OCI-LY1 (cell line): ENCODE data around the gene SP6.

Experiments used
- H2AFZ ChIP-seq: fragments of 200-600 bp; sonication (generic), shearing (Covaris generic); 2 replicates; pipeline ENCODE4 v1.6.0; 2014; ENCODE audit warnings: antibody characterized with exemption, mild to moderate bottlenecking, low read length
- H3F3A ChIP-seq: fragments of 200-600 bp; sonication (generic), shearing (Covaris generic); 2 replicates; pipeline ENCODE4 v1.6.0; 2014; ENCODE audit warnings: mild to moderate bottlenecking, antibody characterized with exemption, low read length, moderate library complexity; ENCODE audit not compliant: insufficient read depth
- H3K27ac ChIP-seq: fragments of 200-600 bp; sonication (generic); 2 replicates; pipeline ENCODE4 v1.5.1; 2014; ENCODE audit warnings: low read length, mixed run types, mild to moderate bottlenecking, low read depth; ENCODE audit not compliant: poor library complexity, severe bottlenecking
- H3K27me3 ChIP-seq: fragments of 200-600 bp; sonication (generic); 2 replicates; pipeline ENCODE4 v1.6.0; 2014; ENCODE audit warnings: antibody characterized with exemption, mild to moderate bottlenecking, low read length, moderate library complexity; ENCODE audit not compliant: insufficient read depth
- H3K36me3 ChIP-seq: fragments of 200-600 bp; sonication (generic); 2 replicates; pipeline ENCODE4 v1.6.1; 2014; ENCODE audit warnings: mild to moderate bottlenecking, antibody characterized with exemption, low read length, moderate library complexity, mixed read lengths; ENCODE audit not compliant: insufficient read depth
- H3K4me1 ChIP-seq: fragments of 200-600 bp; sonication (generic); 2 replicates; pipeline ENCODE4 v1.5.1; 2014; ENCODE audit warnings: mild to moderate bottlenecking, low read length, moderate library complexity; ENCODE audit not compliant: insufficient read depth, severe bottlenecking
- H3K4me2 ChIP-seq: fragments of 200-600 bp; sonication (generic), shearing (Covaris generic); 2 replicates; pipeline ENCODE4 v1.6.1; 2014; ENCODE audit warnings: low read length
- H3K4me3 ChIP-seq: fragments of 200-600 bp; sonication (generic); 2 replicates; pipeline ENCODE4 v1.5.1; 2014; ENCODE audit warnings: low read length, low read depth, mild to moderate bottlenecking, mixed read lengths; ENCODE audit not compliant: poor library complexity, severe bottlenecking
- H3K79me2 ChIP-seq: fragments of 200-600 bp; shearing (Covaris generic); 2 replicates; pipeline ENCODE4 v1.6.1; 2016; ENCODE audit warnings: mixed run types, low read length, mixed read lengths; ENCODE audit not compliant: insufficient read depth
- H3K9ac ChIP-seq: fragments of 200-600 bp; sonication (generic), shearing (Covaris generic); 2 replicates; pipeline ENCODE4 v1.6.1; 2014; ENCODE audit warnings: mild to moderate bottlenecking, low read length, mixed read lengths
- H3K9me2 ChIP-seq: fragments of 200-600 bp; sonication (generic), shearing (Covaris generic); 2 replicates; pipeline ENCODE4 v1.6.1; 2014; ENCODE audit warnings: low read depth, mild to moderate bottlenecking, low read length, mixed read lengths
- H3K9me3 ChIP-seq: fragments of 200-600 bp; shearing (Covaris generic); 2 replicates; pipeline ENCODE4 v1.6.1; 2014; ENCODE audit warnings: low read length, mixed read lengths
- H4K20me1 ChIP-seq: fragments of 200-600 bp; sonication (generic), shearing (Covaris generic); 2 replicates; pipeline ENCODE4 v1.6.0; 2016; ENCODE audit warnings: mild to moderate bottlenecking, low read length; ENCODE audit not compliant: insufficient read depth
- CTCF ChIP-seq: fragments of 200-600 bp; sonication (generic), shearing (Covaris generic); IDR thresholded peaks from 2 replicates; pipeline ENCODE4 v1.5.1; 2017; ENCODE audit warnings: mild to moderate bottlenecking, antibody characterized with exemption, low read length, moderate library complexity, mixed read lengths
- EZH2 ChIP-seq: fragments of 200-600 bp; sonication (generic), shearing (Covaris generic); IDR thresholded peaks from 2 replicates; pipeline ENCODE4 v1.8.0; 2017; ENCODE audit warnings: borderline replicate concordance, mixed run types, mild to moderate bottlenecking, antibody characterized with exemption, low read length, moderate library complexity, mixed read lengths

The SP6 gene

GRCh38 chr17:47852113-47852949 lies 1.4 kb upstream of the SP6 start:
- Histone ChIP-seq H3K4me2 (no peak overlapping the region), H3K36me3 (no peaks in the 10 kb centered on the region), H3K9me2 (no peaks in the 10 kb centered on the region), H2AFZ (no peak overlapping the region), H3K27me3 (no peaks in the 10 kb centered on the region; the same call in none of the 2 replicates), H3K9ac (no peak overlapping the region), H4K20me1 (no peaks in the 10 kb centered on the region), H3K9me3 (no peaks in the 10 kb centered on the region), H3K4me1 (no peaks in the 10 kb centered on the region), H3K27ac (no peak overlapping the region), H3K79me2 (no peaks in the 10 kb centered on the region), H3K4me3 (no peak overlapping the region), H3F3A (no peaks in the 10 kb centered on the region)
- TF ChIP-seq EZH2 (no peak), CTCF (no peak)

GRCh38 chr17:47851764-47852112 lies 775 bp upstream of the SP6 start:
- Histone ChIP-seq H3F3A (no peaks in the 10 kb centered on the region), H4K20me1 (no peaks in the 10 kb centered on the region), H3K4me2 (no peak overlapping the region), H3K9ac (no peak overlapping the region), H3K9me3 (no peaks in the 10 kb centered on the region), H3K4me1 (no peaks in the 10 kb centered on the region), H3K27ac (no peak overlapping the region), H3K4me3 (no peak overlapping the region), H3K79me2 (no peaks in the 10 kb centered on the region), H3K27me3 (no peaks in the 10 kb centered on the region; the same call in none of the 2 replicates), H3K36me3 (no peaks in the 10 kb centered on the region), H2AFZ (no peak overlapping the region), H3K9me2 (no peaks in the 10 kb centered on the region)
- TF ChIP-seq CTCF: no peak
- no peak for TF ChIP-seq EZH2

- no peak overlapping the region for H3K4me3 ChIP-seq
- H3K9me2 ChIP-seq: no peaks in the 10 kb centered on the region
- H3K27me3 ChIP-seq: no peaks in the 10 kb centered on the region; the same call in 1 of the 2 replicates
- no peaks in the 10 kb centered on the region for H3K9me3 ChIP-seq
- no peak overlapping the region for H3K9ac ChIP-seq
- H3K4me2 ChIP-seq: no peak overlapping the region
- H2AFZ ChIP-seq: no peak overlapping the region
- no peak for TF ChIP-seq EZH2
- TF ChIP-seq CTCF: no peak
- no peaks in the 10 kb centered on the region for H3K79me2 ChIP-seq
- H4K20me1 ChIP-seq: no peaks in the 10 kb centered on the region
- H3F3A ChIP-seq: no peaks in the 10 kb centered on the region
- no peak overlapping the region for H3K27ac ChIP-seq
- H3K36me3 ChIP-seq: no peaks in the 10 kb centered on the region
- no peaks in the 10 kb centered on the region for H3K4me1 ChIP-seq
These were observed 631 bp downstream of the SP6 start for GRCh38 chr17:47850373-47850691.
